GOT3 (cell line): ENCODE results near the gene STK16.

Experiments
- DNase-seq: peaks from one replicate; lab custom pipeline; 2025; ENCODE audit warnings: mixed read lengths; lab: John Stamatoyannopoulos, UW

Gene STK16

DNA sequence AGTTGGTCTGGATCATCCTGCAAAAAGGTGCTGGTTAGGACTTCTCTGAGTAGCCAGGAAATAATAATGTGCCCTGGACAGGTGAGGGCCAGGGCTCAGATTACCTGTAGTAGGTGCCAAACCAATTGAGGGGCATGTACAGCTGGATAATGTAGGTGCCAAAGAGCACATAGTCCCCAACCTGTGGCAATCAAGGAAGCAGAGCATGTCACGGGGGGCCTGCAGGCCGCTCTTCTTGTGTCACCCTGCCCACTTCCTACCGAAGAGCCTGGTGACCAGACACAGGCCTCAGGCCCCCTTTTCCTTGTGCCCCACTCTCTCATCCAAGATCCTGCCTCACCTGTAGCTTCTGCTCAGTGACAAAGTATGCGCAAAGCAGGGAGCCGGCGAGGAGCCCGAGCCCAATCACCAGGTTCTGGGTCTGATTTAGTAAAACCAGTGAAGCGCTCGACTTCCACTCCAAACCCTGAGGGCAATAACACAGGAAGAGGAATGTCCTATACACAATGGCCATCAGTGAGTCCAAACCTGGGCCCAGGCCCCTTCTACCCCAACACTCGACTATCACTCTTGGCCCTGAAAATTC, 31.7 kb upstream of the STK16 start:
- no peak for DNase-seq

DNA sequence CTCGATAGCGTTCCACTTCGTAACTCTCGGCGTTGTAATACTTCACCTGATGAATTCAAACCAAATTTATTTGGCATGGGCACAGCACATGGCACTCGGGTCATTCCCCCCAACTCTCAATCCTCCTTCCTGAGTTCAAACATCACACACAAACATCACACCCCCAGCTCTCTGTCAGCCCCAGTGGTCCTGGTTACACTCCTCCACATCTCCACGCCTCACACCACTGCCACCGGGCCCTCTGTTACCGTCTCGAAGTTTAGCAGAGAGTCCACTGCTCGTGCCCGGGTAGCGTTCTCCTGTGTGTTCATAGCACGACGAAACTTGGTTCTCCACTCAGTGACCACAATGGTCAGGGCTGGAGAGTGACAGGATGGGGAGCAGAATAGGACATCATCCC, 31.1 kb upstream of the STK16 start:
- no peak for DNase-seq

DNA sequence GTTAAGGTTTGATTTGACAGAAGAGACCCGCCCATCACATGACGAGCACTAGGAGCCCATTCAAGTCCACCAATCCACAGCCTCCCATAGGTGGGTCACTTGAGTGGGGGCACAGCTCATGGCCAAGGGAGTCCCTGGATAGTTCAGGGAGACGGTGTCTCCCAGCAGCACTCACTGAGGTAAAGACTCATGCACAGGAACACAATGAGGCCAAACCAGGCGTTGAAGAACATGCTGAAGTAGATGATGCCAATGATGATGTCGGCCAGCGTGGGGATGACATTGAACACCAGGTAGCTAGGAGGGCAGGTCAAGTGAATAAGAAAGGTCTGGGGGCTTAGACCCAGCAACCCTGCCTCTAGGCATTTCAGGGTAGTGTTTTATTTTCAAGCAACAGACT, 30.5 kb upstream of the STK16 start:
- DNase-seq, result no peak

DNA sequence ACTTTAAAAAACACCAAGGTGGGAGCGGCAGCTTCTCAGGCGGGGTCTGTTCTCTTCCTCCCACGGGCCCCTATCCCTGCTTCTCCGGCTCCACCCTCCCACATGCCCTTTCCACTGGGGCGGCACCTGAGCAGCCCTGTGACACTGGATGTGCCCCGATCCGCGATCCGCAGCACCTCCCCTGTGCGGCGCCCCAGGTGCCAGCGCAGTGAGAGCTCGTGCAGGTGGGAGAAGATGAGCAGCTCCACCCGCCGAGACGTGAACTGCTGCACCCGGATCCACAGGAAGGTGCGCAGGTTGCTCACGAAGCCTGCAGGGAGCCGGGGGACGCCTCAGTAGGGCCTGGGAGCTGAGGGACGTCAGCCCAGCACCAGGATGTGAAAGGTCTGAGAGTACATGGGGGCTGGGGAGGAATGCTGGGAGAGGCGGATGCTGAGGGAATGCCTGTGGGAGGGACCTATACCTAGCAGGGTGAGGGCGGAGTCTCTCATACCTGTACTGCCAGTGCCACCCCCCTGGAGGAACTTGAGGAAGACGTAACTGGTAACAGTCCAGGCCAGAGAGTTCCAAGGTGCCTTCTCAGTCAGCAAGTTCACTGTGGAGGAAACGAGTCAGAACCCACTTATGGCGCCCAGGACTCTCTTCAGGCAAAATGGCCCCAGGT, 29.3 kb upstream of the STK16 start:
- DNase-seq, result no peak

DNA sequence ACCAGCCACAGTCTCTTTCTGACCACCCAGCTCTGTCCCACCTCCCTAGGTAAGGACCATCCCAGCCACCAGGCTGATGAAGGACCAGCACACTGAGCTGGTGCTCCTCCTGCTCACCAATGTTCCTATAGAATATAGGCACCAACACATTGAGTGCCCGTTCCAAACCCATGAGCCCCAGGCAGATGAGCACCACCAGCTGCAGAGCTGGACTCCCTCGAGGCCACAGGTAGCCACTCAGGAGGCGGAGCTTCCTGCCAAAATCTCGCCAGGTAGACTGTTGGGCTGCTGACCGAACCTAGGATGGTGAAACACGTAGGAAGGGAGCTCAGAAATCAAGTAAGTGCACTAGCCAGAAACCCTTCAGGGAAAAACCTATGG, 28.8 kb upstream of the STK16 start:
- DNase-seq, result no peak

DNA sequence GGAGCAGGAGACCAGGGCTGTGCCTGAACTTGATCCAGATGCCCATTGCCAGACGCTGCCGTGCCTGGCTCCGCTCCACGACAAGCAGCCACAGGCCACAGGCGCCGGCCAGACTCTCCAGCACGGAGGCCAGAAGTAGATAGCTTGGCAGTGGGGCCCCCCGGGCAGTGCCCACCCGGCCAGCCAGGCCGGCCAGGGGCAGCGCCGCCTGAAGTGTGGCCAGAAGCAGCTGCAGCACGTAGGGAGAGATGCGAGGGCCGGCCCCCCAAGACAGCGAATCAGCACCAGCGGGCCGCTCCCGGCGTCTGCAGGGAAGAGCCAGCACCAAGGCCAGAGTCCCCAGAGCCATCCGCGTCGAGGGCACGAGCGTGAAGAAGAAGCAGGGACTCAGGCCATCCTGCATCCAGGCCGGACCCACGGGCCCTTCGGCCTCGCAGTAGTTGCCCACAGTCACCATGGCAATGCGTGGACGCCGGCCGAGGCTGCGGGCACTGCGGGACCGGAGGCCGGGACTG, 27.0 kb upstream of the STK16 start:
- peak; percentile 67 for DNase-seq

DNA sequence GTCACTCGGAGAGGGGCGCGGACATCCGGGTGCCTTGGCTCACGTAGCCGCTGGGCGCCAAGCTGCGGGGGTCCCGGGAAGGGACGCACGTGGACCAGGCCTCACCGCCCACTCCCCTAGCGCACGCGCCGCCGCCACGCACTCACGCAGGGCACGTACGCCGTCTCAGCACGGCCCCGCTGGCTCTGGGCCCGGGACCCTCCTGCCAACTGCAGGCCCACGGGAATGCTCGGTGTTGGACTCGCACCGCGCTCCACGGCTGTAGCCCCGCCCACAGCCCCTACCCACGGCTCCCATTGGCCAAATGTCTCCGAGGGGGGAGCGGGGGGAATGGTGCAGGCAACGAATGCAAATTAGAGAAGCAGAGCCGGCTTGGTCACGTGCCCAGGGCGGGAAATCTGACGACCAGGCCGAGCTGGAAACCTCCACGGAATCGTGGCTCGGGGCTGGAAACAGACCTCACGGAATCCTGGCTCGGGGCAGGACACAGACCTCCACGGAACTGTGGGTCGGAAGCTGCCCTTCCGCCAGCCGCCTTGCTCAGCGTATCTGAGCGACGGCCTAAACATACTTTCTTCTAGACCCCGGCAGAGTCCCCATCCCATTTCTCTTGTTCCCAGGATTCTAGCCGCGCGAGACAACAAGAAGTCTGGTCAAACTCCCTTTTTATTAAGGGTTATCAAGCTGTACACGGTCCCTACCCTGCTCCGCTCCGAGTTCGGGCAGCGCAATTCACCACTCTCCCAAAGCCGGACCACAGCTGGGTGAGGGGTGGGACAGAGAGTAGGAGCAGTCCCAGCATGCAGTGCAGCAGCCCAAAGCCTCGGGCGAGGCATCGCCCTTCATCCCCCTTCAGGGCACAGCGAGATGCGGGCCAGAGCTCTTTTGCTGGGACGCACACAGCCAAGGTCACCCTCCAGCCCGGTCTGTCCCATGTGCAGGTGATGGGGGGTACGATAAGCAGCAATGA, 26.3 kb upstream of the STK16 start, which contains the start of gene ABCB6:
Gene ABCB6, minus strand, starts transcription at position 227 of the 970 bp plus-strand sequence. CDS start 285 bp downstream, outside the sequence.
- DNase-seq, result peak; percentile 59

DNA sequence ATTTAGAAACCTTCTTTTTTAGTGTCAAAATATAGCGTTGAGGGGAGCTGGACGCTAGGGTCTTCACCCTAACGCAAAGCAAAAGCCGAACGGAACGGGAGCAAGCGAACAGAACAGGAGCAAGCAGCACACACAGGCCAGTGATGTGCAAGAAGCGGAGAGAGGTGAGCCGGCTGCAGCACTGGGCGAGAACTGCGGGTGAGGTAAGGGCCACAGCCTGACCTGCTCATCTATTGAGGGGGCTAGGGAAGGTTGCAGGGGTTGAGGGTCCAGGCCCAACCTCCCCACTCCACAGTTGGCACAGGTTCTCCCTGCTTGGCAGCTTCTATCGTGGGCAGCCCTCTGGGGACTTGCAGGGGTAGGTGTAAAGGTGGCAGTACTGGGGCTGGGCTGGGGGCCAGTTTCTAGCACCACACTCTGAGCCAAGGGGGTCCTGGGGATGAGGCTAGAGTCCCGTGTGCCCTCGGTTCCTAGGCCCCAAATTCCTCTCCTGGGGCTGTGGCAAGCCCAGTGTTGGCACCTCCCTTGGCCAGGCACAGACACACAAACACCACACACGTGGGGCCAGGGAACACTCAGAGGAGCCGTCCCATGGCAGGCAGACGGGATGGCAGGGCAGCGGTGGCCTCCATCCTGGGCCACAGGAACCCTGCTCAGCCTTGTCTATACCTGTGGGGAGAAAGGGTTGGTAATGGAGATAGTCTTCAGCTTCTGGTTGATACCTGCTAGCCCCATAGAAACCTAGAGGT, 25.3 kb upstream of the STK16 start:
- no peak for DNase-seq

DNA sequence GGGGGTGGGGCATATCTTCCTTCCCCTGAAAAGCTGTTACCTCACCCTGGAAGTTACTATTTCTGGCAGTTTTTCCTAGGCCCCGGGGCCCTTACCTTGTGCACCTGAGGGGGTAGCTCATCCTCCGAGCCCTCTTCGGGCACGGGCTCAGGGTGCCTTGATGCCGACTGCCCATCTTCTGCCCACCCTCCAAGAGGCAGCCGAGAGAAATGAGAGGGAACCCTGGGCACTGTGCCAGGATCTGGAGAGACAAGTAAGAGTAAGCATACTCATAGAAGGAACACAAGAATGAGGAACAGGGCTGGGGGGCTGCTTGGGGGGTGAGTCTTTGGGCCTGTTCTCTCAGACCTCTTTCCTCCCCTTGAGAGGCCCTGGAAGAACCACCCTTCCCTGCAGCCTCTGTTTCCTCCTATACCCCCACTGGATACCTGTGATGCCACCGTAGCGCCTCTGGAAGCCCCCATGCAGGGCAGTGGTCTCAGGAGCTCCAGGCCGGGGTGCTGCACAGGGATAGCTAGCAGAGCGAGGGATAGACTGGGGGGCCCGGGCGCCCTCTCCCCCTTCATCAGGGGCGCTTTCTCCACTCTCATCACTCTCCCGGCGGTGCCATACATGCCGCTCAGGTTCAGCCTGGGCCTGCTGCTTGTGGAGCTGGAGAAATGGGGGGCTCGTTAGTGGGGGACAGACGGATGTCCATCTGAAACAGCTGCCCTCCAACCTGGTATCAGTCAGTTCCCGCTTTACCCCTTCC, 24.5 kb upstream of the STK16 start:
- no peak for DNase-seq

DNA sequence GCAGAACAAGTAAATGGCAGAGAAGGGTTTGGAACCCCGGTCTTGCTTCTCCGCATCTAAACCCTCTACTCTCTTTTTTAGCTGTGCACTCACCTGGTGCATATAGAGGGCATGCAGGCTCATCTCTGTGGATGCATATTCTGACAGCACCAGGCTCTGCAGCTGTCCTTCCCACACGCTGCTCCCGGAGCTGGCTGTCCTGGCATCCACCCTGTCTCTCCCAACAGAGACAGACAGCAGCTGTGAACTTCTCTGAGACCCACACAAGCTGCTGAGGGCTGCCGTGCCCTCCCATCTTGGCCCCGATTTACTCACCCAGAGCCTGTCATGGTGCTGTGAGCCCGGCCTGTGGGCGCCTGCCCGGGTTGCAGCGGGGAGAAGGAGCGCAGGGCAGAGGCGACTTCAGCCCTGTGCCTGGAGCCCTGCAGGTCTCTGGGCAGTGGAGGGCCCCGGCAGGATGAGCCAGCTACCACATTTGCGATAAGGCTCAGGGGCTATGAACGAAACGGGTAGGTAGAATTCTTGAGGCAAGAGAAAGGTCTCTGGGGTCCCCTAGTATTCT, 23.2 kb upstream of the STK16 start:
- no peak for DNase-seq

DNA sequence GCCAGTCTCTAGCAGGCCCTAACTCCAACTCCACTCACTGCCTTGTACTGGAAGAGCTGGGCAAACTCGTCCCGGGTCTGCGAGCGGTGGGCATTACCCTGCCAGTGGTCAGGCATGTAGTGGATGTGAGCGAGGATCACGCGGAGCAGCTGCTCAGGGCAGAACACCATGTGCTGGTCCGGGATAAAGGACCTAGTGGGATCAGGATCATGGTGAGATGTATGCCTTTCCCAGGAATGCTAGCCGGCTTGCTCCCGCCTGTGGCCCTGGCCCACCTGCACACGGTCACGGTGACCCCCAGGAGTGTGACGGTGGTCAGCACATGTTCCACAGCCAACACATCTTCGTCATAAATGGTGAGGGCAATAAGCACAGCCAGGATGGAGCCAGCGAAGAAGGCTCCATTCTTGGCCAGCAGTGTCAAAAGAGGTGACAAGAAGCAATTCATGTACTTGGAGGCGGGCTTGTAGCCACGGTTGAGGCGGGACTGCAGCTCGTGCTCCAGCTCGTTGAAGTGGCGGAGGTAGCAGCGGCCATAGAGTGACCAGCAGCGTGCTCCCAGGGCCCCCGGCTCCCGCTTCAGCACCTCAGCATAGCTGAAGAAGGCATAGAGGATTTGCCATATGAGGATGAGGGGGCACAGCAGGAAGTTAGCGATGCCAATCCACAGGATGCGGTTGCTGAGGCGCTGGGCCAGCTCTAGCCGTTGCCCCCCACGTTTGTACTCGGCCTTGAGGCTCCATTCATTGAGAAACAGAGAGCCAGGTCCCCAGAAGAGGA, 21.3 kb upstream of the STK16 start:
- no peak for DNase-seq

DNA sequence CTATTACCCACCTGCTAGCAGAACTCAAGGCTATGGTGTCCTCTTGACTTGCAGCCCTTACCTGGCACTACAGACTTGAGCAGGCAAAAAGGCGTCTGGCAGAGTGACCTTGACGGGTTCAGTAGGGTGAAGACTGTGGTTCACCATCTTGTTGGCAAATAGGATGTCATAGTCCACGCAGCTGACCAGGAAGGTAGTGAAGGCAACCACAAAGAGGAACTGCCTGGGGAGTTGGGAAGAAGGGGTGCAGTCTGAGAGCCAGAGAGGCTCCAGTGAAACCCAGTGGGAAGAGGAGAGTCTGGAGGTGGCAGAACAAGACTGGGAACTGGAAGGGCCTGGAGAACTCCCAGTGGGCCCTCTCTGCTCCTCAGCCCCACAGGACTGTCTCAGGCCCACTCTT, 19.9 kb upstream of the STK16 start:
- no peak for DNase-seq

DNA sequence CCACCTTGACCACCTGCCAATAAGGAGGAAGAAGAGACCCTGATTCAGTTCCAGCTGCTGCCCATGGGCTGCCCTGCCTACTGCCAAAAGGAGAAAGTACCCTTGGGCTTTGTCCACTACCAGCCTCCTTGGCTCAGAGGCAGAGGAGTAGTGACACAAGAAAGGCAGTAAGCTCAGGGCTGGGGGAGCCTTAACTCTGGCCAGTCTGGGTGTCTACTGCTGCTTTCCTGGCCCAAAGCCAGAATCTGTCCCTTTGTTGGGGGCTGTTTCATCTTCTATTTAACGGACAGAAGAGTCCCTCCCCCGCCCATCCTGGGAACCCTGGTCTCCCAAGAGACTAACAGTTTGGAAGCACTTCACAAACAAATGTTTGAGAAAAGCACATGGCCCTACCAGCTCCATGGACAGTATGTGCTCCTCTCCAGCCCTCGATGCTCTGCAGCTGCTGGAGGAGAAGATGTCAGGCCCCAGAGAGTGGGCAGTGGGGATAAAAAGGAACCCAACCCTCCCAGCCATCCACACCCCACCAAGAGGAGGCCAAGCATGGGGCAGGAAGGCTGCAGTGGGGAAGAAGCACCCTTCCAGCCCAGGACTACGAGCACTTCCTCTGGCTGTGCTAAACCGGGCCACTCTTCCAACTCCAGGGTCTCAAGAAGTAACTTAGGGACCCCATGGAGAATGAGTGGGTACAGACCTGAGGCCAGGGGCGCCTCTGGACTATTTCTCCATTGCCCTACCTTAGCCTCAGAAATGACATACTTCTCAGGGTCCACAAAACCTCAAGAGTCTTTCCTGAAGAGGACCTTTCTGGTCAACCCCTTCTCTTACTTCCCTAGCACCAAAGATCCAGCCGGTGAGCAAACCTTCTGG, 17.0 kb upstream of the STK16 start:
- DNase-seq, result no peak

DNA sequence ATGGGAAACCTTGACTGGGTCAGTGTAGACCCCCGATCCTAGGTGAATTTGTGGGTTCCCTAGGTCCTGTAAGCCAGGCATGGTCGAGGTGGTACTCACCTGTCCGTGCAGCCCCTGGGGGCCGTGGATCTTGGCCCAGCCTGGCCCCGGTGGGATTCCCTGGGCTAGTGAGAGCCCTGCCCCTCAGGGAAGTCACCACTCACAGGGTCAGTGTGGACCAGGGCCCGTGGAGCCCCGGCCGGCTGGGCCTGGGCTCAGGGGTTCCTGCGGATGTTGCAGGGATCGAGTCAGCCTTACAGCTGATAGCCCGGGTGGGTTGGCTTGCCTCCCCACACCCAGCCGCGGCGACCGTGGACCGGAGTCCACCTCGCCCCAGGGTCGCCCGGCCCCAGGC, 16.4 kb upstream of the STK16 start:
- DNase-seq, result no peak

DNA sequence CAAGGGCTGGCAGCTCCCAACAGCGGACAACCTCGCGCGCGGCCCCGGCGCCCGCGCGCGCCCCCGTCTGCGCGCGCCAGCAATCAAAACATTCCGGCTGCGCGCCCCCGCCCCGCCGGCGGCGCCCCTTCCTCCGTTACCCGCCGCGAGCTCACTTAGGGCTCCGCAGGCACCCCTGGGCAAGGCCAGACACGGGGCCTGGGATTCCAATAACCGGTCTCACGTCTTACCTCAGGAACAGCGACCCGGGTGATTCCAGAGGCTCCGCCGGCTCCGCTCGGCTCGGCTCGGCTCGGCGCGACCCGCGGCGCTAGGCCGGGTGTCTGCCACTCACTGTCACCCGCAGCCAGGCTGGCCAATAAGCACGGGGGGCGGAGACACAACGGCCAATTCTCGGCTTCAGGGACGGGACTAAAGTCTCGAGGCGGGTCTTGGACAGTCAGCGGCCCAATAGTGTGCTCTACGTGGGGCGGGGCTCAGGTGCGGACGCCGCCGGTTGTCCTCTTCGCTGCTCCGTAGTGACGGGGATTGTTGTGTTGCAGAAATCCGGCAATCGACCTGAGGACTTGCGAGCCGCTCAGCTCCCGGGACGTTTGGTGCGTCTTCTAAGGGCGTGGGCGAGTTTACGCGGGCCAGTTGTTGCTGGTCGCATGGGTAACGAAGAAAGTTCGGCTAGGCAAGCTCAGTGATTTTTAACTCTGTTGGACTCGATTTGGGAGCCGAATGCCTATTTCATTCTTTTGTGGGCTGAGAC, 15.8 kb upstream of the STK16 start, which contains the start of the genes ANKZF1 and ATG9A:
Gene ANKZF1, plus strand, starts transcription at position 502 of the 754 bp plus-strand sequence. CDS start 452 bp downstream, outside the sequence.
Gene ATG9A, minus strand, starts transcription at position 332 of the 754 bp plus-strand sequence. CDS start 1,612 bp downstream, outside the sequence.
- DNase-seq, result peak; percentile 89

DNA sequence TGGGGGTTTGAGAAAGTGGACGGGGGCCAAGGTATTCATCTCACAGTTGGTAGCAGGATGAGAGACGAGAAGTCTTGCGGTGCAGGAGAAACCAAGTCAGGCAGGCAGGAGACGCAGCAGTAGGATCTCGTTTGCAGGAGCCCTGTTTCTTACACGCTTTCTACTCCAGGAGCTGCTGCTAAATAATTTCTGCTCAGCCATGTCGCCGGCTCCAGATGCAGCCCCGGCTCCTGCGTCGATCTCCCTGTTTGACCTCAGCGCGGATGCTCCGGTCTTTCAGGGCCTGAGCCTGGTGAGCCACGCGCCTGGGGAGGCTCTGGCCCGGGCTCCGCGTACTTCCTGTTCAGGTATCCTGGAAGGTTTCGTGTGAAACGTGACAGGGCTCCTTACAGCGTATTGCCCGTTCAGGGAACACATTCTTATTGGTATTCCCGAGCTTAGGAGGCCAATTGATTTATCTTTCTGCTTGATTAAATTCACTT, 15.2 kb upstream of the STK16 start:
- DNase-seq, result no peak

DNA sequence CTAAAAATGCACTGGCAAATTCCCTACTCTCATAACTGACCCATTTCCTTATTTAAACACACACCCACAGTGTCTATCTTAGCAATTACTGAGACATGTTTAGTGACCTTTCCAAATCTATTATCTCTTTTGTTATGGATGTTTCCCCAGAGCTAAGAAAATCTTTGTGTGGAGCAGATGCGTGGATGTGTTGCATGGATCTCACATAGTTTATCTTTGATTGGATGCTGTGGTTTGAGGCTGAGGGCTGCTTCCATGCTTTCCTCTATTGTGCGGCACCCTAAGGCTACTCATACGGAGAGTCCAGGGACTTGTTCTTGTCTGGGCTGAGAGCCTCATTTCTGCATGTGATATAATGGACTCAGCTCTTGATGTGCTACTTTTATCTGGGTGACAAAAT, 10.9 kb upstream of the STK16 start:
- DNase-seq, result no peak

DNA sequence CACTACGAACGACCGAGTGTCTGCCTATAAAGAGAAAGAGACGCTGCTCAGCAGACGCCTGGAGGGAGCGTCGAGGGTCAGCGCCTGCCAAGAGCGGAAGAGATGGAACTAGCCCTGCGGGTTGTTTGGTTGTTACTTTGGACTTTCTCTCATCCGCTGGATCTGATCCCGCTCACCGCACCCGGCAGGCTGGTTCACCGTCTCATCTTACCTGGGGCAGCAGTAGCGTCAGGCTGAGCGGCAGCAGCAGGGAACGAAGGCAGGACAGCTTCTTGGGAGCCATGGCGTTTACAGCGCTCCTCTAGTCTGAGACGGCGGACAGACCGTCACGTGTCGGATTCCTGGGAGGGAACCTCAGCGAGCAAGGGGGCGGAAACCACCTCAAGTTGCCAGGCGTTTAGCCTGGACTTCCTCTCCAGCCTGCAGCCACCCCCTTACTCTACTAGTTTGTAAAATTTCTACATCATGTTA, 2.0 kb upstream of the STK16 start:
- no peak for DNase-seq
